Progenitor cell of endocrine pancreas (in vitro differentiated cells): ENCODE measurements around the gene KSR2. TPM values are rescaled to one million over a fixed set of nuclear protein-coding genes. Genes with fewer than 3 reads are reported as not detected.

Experiments used
- DNase-seq: peaks from one replicate; pipeline ENCODE4 v3.0.0; 2021; ENCODE audit warnings: low spot score; ENCODE audit not compliant: unreplicated experiment
- H3K27ac Mint-ChIP-seq: 2 replicates; pipeline ENCODE4 v1.8.0; 2021; ENCODE audit warnings: mild to moderate bottlenecking, moderate library complexity, mixed read lengths
- H3K27me3 Mint-ChIP-seq: 2 replicates; pipeline ENCODE4 v1.8.0; 2021; ENCODE audit warnings: mixed read lengths
- H3K36me3 Mint-ChIP-seq: 2 replicates; pipeline ENCODE4 v1.8.0; 2022; ENCODE audit warnings: mixed read lengths; ENCODE audit not compliant: insufficient read depth
- H3K4me1 Mint-ChIP-seq: 2 replicates; pipeline ENCODE4 v1.8.0; 2021; ENCODE audit warnings: low read depth, mixed read lengths
- H3K4me3 Mint-ChIP-seq: 2 replicates; pipeline ENCODE4 v1.8.0; 2021; ENCODE audit warnings: low read depth, mild to moderate bottlenecking, moderate library complexity, mixed read lengths
- H3K9me3 Mint-ChIP-seq: 2 replicates; pipeline ENCODE4 v1.8.0; 2021; ENCODE audit warnings: low read depth, mixed read lengths
- total RNA-seq: library from RNA; stranded (reverse); gene quantifications from 2 replicates; pipeline ENCODE4 v1.2.1, GENCODE V29; 2021
- TF ChIP-seq, protein P1 (sequence below): fragments of 200-600 bp; sonication (generic); IDR thresholded peaks from one replicate; pipeline ENCODE4 v1.5.0; 2021; ENCODE audit warnings: antibody characterized with exemption, mild to moderate bottlenecking; ENCODE audit not compliant: unreplicated experiment

Gene KSR2
- total RNA-seq, 1 donor from 2014 or later: 1.8 TPM

DNA sequence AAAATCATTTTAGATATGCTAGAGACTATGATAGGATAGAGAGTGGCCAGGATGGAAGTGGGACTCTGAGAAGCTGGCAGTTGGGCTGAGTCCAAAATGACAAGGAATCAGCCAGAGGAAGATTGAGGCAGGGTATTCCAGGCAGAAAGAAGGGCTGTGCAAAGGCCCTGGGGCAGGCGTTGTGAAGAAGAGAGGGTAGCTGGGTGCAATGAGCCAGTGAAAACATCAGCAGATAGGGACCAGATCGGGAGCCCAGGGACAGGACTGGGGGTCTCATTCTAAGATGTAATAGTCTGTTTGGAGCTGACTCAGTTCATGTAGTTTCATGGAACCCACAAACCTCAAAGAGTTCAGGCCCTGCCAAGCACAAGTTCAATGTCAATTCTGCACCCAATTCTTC, 126.6 kb downstream of the KSR2 start:
- Mint-ChIP-seq H3K27ac (no peak overlapping the region), H3K27me3 (peaks cover 10% of the 10 kb centered on the region), H3K36me3 (peaks cover 2% of the 10 kb centered on the region), H3K4me1 (peaks cover 2% of the 10 kb centered on the region), H3K4me3 (no peak overlapping the region), H3K9me3 (peaks cover 4% of the 10 kb centered on the region)
- no peak for DNase-seq
- TF ChIP-seq, protein P1, sequence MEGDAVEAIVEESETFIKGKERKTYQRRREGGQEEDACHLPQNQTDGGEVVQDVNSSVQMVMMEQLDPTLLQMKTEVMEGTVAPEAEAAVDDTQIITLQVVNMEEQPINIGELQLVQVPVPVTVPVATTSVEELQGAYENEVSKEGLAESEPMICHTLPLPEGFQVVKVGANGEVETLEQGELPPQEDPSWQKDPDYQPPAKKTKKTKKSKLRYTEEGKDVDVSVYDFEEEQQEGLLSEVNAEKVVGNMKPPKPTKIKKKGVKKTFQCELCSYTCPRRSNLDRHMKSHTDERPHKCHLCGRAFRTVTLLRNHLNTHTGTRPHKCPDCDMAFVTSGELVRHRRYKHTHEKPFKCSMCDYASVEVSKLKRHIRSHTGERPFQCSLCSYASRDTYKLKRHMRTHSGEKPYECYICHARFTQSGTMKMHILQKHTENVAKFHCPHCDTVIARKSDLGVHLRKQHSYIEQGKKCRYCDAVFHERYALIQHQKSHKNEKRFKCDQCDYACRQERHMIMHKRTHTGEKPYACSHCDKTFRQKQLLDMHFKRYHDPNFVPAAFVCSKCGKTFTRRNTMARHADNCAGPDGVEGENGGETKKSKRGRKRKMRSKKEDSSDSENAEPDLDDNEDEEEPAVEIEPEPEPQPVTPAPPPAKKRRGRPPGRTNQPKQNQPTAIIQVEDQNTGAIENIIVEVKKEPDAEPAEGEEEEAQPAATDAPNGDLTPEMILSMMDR: no peak

DNA sequence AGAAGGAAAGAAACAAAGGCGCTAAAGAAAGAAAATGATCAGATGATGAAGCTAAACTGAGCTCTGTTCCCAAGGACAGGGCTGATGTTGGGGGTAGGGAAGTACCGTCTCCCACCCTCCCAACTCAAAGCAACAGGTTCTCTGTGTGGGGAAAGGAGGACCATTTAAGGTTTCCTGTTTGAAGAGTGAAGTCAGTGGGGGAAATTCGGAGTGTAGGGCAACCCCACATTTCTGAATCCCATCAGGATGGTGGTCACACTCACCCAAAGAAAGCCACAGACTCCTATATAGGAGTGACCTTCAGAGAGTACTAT, 131.1 kb downstream of the KSR2 start:
- peaks cover 23% of the 10 kb centered on the region for H3K27me3 Mint-ChIP-seq
- no peaks in the 10 kb centered on the region for H3K36me3 Mint-ChIP-seq
- H3K27ac Mint-ChIP-seq: no peak overlapping the region
- H3K4me1 Mint-ChIP-seq: no peaks in the 10 kb centered on the region
- H3K4me3 Mint-ChIP-seq: no peak overlapping the region
- TF ChIP-seq, protein P1: no peak
- no peaks in the 10 kb centered on the region for H3K9me3 Mint-ChIP-seq
- no peak for DNase-seq

DNA sequence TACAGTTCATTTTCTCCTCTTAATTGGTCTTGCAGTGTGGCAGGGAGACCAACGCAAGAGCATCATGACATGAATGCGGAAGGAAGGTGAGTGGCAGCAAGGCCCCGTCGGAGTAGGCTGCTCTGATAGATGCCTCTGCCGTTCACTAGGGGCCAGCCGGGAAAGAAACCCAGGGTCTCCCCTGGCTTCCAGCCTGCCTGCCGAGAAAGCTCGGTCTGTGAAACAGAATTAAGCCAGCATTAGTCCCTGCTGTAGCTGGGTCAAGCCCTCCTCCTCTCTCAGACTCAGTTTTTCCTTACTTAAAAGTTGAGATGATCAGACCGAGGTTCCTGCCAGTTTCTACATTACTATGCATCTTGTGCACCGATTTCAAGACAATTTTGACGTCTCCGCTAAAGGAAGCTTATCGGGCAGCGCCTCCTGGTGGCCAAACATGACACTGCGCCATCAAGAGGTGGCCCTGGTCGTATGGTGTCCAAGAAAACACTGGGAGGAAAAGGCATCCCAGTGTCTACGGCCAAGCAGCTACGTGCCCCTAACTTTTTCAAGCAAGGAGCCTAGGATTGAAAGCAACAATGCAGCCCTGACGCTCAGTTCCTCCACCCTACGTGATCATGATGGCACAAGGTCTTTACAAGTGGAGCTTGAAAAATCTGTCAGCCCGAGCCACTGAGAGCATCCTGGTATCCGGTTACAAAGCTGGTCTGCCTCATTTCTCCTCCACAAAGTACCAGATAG, 131.6 kb downstream of the KSR2 start:
- TF ChIP-seq, protein P1: peak; percentile 100
- Mint-ChIP-seq H3K9me3 (no peaks in the 10 kb centered on the region), H3K27me3 (peaks cover 23% of the 10 kb centered on the region), H3K4me3 (no peak overlapping the region), H3K4me1 (no peaks in the 10 kb centered on the region), H3K27ac (no peak overlapping the region), H3K36me3 (no peaks in the 10 kb centered on the region)
- DNase-seq: peak; percentile 76

DNA sequence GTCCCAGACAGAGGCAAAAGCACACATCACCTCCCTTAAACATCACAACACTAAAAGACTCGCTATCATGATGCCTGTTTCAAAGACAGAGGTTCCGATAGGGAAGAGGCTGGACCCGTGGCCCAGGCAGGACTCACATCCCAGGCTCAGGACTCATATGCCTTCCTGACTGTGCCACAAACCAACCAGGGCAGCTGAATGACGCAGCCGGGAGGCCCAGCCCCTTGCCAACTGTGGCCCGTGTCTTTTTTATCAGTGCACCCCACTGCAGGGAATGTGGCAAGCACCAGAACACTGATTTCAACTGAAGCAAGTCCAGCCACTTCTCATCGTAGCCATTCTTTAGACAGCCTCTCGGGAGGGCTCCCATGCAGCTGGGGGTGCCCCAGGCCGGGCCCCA, 132.3 kb downstream of the KSR2 start:
- TF ChIP-seq, protein P1: no peak
- Mint-ChIP-seq H3K4me3 (no peak overlapping the region), H3K27me3 (peaks cover 23% of the 10 kb centered on the region), H3K27ac (no peak overlapping the region), H3K36me3 (no peaks in the 10 kb centered on the region), H3K9me3 (no peaks in the 10 kb centered on the region), H3K4me1 (no peaks in the 10 kb centered on the region)
- no peak for DNase-seq

DNA sequence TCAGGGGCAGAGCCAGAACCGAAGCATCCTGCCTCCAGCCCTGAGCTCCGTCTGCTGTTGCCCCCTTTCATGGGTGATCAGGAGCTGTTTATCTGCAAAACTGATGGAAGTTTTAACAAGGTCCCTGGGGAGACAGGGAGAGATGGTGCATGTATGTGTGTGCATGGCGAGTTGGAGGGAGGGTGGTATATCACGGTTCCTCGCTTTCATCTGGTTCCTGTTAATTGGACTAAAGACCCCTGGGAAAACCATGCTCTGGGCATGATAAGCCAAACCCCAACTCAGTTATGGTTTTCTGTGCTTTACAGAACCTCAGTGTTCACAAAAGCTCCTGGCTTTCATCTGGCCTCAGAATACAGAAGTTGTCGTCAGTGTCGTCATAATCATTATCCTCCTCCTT, 133.6 kb downstream of the KSR2 start:
- Mint-ChIP-seq H3K9me3 (no peaks in the 10 kb centered on the region), H3K27ac (no peak overlapping the region), H3K4me1 (no peaks in the 10 kb centered on the region), H3K4me3 (no peak overlapping the region), H3K36me3 (no peaks in the 10 kb centered on the region), H3K27me3 (peaks cover 23% of the 10 kb centered on the region)
- TF ChIP-seq, protein P1: no peak
- DNase-seq: no peak
